AG10803 (cell line): ENCODE data around the gene WDR90.
A peak's percentile ranks its signal among the peaks of the same experiment; 100 is the strongest.

Experiments used
- DNase-seq: peaks from one replicate; pipeline ENCODE4 v3.0.0; 2010; ENCODE audit warnings: low read depth
- H3K4me3 ChIP-seq: 2 replicates; pipeline ENCODE4 v1.5.1; 2011; ENCODE audit warnings: mild to moderate bottlenecking, low read length, control low read depth
- CTCF ChIP-seq: conservative IDR thresholded peaks from 2 replicates; pipeline ENCODE4 v1.5.1; 2011; ENCODE audit warnings: mild to moderate bottlenecking, low read length, control low read depth, inconsistent platforms

The WDR90 gene

GRCh38 chr16:674968-675883, 26.1 kb downstream of the WDR90 start, which contains the start of gene RHBDL1:
Gene RHBDL1 (plus strand): TSS chr16:675671. CDS start chr16:675791, 120 bp downstream.
- peak within 1 kb of the TSS; percentile 49 for H3K4me3 ChIP-seq
- no peak for TF ChIP-seq CTCF
- peak; percentile 29 for DNase-seq

GRCh38 chr16:675884-676564, 26.9 kb downstream of the WDR90 start:
- no peak for DNase-seq
- H3K4me3 ChIP-seq: peak overlapping the region; percentile 49
- TF ChIP-seq CTCF: no peak

- TF ChIP-seq CTCF: no peak
- no peak for DNase-seq
- no peak overlapping the region for H3K4me3 ChIP-seq
Observed at GRCh38 chr16:676565-676902, 27.4 kb downstream of the WDR90 start.

GRCh38 chr16:676913-677312, 27.7 kb downstream of the WDR90 start:
- TF ChIP-seq CTCF: no peak
- no peak for DNase-seq

GRCh38 chr16:677316-678190, 28.4 kb downstream of the WDR90 start:
- H3K4me3 ChIP-seq: no peak overlapping the region
- DNase-seq: no peak
- TF ChIP-seq CTCF: no peak

More at GRCh38 chr16:676913-677312, 27.7 kb downstream of the WDR90 start:
- H3K4me3 ChIP-seq: no peak overlapping the region

GRCh38 chr16:678209-678857, 29.2 kb downstream of the WDR90 start:
- DNase-seq: no peak
- no peak overlapping the region for H3K4me3 ChIP-seq
- TF ChIP-seq CTCF: no peak
